GM12865 (cell line): Measurements from ENCODE around the gene CDH20.

Experiments used
- DNase-seq: peaks from one replicate; pipeline ENCODE4 v3.0.0; 2010; ENCODE audit warnings: low read depth
- H3K4me3 ChIP-seq: 2 replicates; pipeline ENCODE4 v1.5.1; 2011; ENCODE audit warnings: mild to moderate bottlenecking, low read depth, low read length, control low read depth
- CTCF ChIP-seq: IDR thresholded peaks from 2 replicates; pipeline ENCODE4 v1.5.1; 2011; ENCODE audit warnings: low read length, control low read depth, low read depth, inconsistent platforms; ENCODE audit not compliant: insufficient read depth; ENCODE audit errors: missing control alignments

CDH20 gene

GRCh38 chr18:61531891-61532290, 198.7 kb downstream of the CDH20 start:
- DNase-seq = no peak
- H3K4me3 ChIP-seq = no peak overlapping the region
- TF ChIP-seq CTCF = no peak

GRCh38 chr18:61535401-61535800, 202.2 kb downstream of the CDH20 start:
- no peak for TF ChIP-seq CTCF
- DNase-seq = no peak
- no peak overlapping the region for H3K4me3 ChIP-seq

- no peak for TF ChIP-seq CTCF
- no peak for DNase-seq
- no peak overlapping the region for H3K4me3 ChIP-seq
Measured at GRCh38 chr18:61541673-61542072, 208.4 kb downstream of the CDH20 start.

- DNase-seq = no peak
- no peak for TF ChIP-seq CTCF
Measured at GRCh38 chr18:61542596-61542995, 209.4 kb downstream of the CDH20 start.

GRCh38 chr18:61543518-61543917, 210.3 kb downstream of the CDH20 start:
- no peak overlapping the region for H3K4me3 ChIP-seq
- no peak for TF ChIP-seq CTCF
- DNase-seq = no peak

More at GRCh38 chr18:61542596-61542995, 209.4 kb downstream of the CDH20 start:
- H3K4me3 ChIP-seq = no peak overlapping the region

- no peak for TF ChIP-seq CTCF
- no peak for DNase-seq
- no peak overlapping the region for H3K4me3 ChIP-seq
Measured at GRCh38 chr18:61544178-61544577, 210.9 kb downstream of the CDH20 start.
